Calu3 (cell line): Measurements from ENCODE around the gene TP63. TPM values are rescaled to one million over a fixed set of nuclear protein-coding genes. Genes with fewer than 3 reads are reported as not detected.
A peak's percentile ranks its signal among the peaks of the same experiment; 100 is the strongest.

Experiments used
- BruUV-seq: library from RNA; stranded (reverse); fragments of 400-500 nt; replicated peaks from 2 replicates; lab custom pipeline; 2021; lab: Mats Ljungman, UMichigan
- CTCF ChIA-PET: fragments of 300-600 bp; sonication (Branson Sonifier 250); formaldehyde crosslinking; loops from one replicate; lab custom pipeline; 2022; ENCODE audit warnings: antibody characterized with exemption; lab: Charles Lee
- DNase-seq: peaks from one replicate; pipeline ENCODE4 v3.0.0; 2022
- H3K27ac Mint-ChIP-seq: one replicate; pipeline ENCODE4 v1.8.0; 2022; ENCODE audit warnings: mixed read lengths; ENCODE audit not compliant: unreplicated experiment
- H3K27me3 Mint-ChIP-seq: one replicate; pipeline ENCODE4 v1.8.0; 2022; ENCODE audit warnings: mixed read lengths; ENCODE audit not compliant: unreplicated experiment
- H3K36me3 Mint-ChIP-seq: one replicate; pipeline ENCODE4 v1.8.0; 2022; ENCODE audit warnings: mild to moderate bottlenecking, moderate library complexity, mixed read lengths; ENCODE audit not compliant: insufficient read depth, unreplicated experiment
- H3K4me1 Mint-ChIP-seq: one replicate; pipeline ENCODE4 v1.8.0; 2022; ENCODE audit warnings: mild to moderate bottlenecking, low read depth, mixed read lengths; ENCODE audit not compliant: unreplicated experiment
- H3K4me3 Mint-ChIP-seq: one replicate; pipeline ENCODE4 v1.8.0; 2022; ENCODE audit warnings: mild to moderate bottlenecking, low read depth, moderate library complexity, mixed read lengths; ENCODE audit not compliant: unreplicated experiment
- H3K9me3 Mint-ChIP-seq: one replicate; pipeline ENCODE4 v1.8.0; 2022; ENCODE audit warnings: low read depth, mixed read lengths; ENCODE audit not compliant: unreplicated experiment
- CTCF ChIP-seq: fragments of 200-600 bp; IDR thresholded peaks from one replicate; pipeline ENCODE4 v1.8.0; 2022; ENCODE audit warnings: antibody characterized with exemption; ENCODE audit not compliant: unreplicated experiment
- intact Hi-C: fragments of 100-400 bp; cut with micrococcal nuclease; formaldehyde crosslinking; loops from one replicate; pipeline ENCODE4 v1.10.0; 2022; ENCODE audit not compliant: unreplicated experiment
- total RNA-seq: library from RNA; stranded (reverse); gene quantifications from 2 replicates; pipeline ENCODE4 v1.2.3, GENCODE V29; 2022

The TP63 gene
- total RNA-seq, 1 experiment from 2014 or later: not detected

- DNase-seq: no peak
- no peaks in the 10 kb centered on the region for H3K4me1 Mint-ChIP-seq
- intact Hi-C loops: no loop called here
- no peak for TF ChIP-seq CTCF
- no peak overlapping the region for H3K27ac Mint-ChIP-seq
- CTCF ChIA-PET: no interaction called here
- H3K36me3 Mint-ChIP-seq: no peaks in the 10 kb centered on the region
- no peak overlapping the region for H3K4me3 Mint-ChIP-seq
- H3K9me3 Mint-ChIP-seq: peaks cover 16% of the 10 kb centered on the region
- no peaks in the 10 kb centered on the region for H3K27me3 Mint-ChIP-seq
- BruUV-seq: no TSS peak
These were observed 125.4 kb downstream of the TP63 start for GRCh38 chr3:189756582-189757078.

GRCh38 chr3:189758186-189758585, 127.0 kb downstream of the TP63 start:
- CTCF ChIA-PET: no interaction called here
- Mint-ChIP-seq H3K27ac (no peak overlapping the region), H3K27me3 (no peaks in the 10 kb centered on the region), H3K36me3 (no peaks in the 10 kb centered on the region), H3K9me3 (peaks cover 18% of the 10 kb centered on the region), H3K4me1 (no peaks in the 10 kb centered on the region), H3K4me3 (no peak overlapping the region)
- TF ChIP-seq CTCF: no peak
- intact Hi-C loops: no loop called here
- BruUV-seq: no TSS peak
- no peak for DNase-seq

- Mint-ChIP-seq H3K27me3 (no peaks in the 10 kb centered on the region), H3K27ac (peak overlapping the region; percentile 7), H3K4me3 (no peak overlapping the region), H3K4me1 (peaks cover 9% of the 10 kb centered on the region), H3K9me3 (peaks cover 4% of the 10 kb centered on the region), H3K36me3 (no peaks in the 10 kb centered on the region)
- CTCF ChIA-PET: no interaction called here
- no peak for TF ChIP-seq CTCF
- no TSS peak for BruUV-seq
- peak; percentile 36 for DNase-seq
- intact Hi-C loops: no loop called here
These were observed 135.2 kb downstream of the TP63 start for GRCh38 chr3:189766416-189766815.

- Mint-ChIP-seq H3K27me3 (no peaks in the 10 kb centered on the region), H3K27ac (no peak overlapping the region), H3K4me1 (peaks cover 16% of the 10 kb centered on the region), H3K4me3 (no peak overlapping the region), H3K36me3 (no peaks in the 10 kb centered on the region), H3K9me3 (no peaks in the 10 kb centered on the region)
- intact Hi-C loops: no loop called here
- DNase-seq: no peak
- BruUV-seq: no TSS peak
- CTCF ChIA-PET: interaction anchor here (1.1 to 1.9 kb wide), 4 partner anchors 8 to 177 kb away, joined by 3 to 6 read pairs (median 4); no protein-coding TSS in a partner anchor
- TF ChIP-seq CTCF: no peak
These were observed 140.8 kb downstream of the TP63 start for GRCh38 chr3:189771842-189772450.
